NCI-H748 treated with DMSO at 0.1 percent for 48 hours (cell line): ENCODE measurements around the gene SPIRE1.
"Not testable (repeated sequence)": the region's sequence is repeated elsewhere in the genome, so short reads cannot be mapped to it uniquely, and the experiment has no call there.

ENCODE experiments used
- DNase-seq: peaks from one replicate; lab custom pipeline; 2025; lab: John Stamatoyannopoulos, UW

Gene SPIRE1

DNA sequence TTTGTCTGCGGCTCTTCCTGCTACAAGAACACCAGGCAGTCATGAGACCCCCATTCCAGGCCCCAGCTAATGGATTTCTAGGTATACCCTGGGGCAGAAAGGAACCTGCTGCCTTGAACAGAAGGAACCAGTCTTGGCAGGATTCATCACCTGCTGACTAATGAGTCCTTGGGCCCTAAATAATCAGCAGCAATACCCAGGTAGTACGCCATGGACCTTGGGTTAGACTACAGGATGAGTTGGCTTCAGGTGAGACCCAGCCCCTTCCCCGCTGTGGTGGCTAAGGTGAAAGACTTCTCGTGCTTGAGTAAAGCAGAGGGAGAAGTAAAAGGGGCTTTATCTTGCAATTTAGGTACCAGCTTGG, 105.0 kb downstream of the SPIRE1 start:
- no peak for DNase-seq

- DNase-seq, result not testable (repeated sequence)
These were observed 105.7 kb downstream of the SPIRE1 start for GRCh38 chr18:12551943-12552878.

DNA sequence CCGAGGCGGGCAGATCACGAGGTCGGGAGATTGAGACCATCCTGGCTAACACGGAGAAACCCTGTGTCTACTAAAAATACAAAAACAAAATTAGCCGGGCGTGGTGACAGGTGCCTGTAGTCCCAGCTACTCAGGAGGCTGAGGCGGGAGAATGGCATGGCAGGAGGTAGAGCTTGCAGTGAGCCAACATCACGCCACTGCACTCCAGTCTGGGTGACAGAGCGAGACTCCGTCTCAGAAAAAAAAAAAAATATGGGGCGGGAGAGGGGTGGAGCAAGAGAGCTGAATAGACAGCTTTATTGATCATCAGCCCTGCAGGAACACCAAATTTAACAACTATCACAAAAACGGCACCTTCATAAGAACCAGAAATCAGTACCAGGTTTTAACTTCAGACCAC, 106.4 kb downstream of the SPIRE1 start:
- not testable (repeated sequence) for DNase-seq

DNA sequence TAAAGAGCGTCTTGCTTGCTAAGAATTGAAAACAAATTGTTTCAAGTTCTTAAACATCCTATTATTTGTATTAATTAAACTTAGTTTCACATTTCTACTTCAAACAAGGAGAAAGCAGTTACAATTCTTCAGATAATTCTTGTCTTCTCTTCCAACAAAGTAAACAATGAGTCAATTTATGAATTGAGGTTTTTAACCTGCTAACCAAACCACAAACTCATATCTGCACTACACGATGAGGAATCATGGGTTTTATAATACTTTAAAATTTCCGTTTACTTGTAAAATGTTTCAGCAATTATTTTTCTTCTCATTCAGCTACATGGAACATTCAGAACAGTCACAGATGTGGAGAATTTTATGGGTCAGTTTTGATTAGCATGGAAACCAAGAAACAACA, 114.2 kb downstream of the SPIRE1 start:
- no peak for DNase-seq

DNA sequence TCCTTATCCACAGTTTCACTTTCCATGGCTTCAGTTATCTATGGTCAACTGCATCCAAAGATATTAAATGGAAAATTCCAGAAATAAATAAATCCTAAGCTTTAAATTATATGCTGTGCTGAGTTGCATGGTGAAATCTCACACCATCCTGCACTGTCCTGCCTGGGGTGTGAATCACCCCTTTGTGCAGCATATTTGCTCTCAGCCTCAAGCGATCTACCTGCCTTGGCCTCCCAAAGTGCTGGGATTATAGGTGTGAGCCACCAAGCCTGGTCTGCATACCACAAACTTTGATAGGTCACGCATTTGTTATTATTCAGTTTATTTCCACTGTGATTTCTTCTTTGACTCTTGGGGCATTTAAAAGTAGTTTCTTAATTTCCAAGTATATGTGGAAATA, 117.2 kb downstream of the SPIRE1 start:
- no peak for DNase-seq

GRCh38 chr18:12539158-12539557, 118.7 kb downstream of the SPIRE1 start:
- not testable (repeated sequence) for DNase-seq

GRCh38 chr18:12534820-12535219, 123.1 kb downstream of the SPIRE1 start:
- no peak for DNase-seq

DNA sequence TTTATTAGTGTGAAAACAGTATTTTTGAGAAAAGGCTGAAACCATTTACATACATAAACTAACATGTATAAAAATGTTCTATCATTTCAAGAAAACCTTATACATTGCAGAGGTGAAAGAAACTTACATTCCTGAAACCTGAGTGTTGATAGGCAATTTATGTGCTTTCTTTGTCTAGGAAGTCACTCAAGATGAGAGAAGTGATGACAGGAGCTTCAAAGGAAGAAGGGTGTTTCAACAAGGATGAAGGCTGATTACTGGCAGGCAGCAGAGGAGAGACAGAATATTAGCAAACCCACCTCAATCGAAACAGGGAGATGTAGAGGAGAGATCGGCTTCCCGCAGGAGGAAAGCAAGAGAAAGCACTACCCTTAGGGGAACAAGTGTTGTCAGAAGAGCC, 125.2 kb downstream of the SPIRE1 start:
- DNase-seq, result no peak

- DNase-seq, result no peak
These were observed 126.2 kb downstream of the SPIRE1 start for GRCh38 chr18:12531749-12532148.

- DNase-seq, result no peak
These were observed 137.4 kb downstream of the SPIRE1 start for GRCh38 chr18:12520442-12520992.

GRCh38 chr18:12518832-12519531, 138.9 kb downstream of the SPIRE1 start:
- no peak for DNase-seq

DNA sequence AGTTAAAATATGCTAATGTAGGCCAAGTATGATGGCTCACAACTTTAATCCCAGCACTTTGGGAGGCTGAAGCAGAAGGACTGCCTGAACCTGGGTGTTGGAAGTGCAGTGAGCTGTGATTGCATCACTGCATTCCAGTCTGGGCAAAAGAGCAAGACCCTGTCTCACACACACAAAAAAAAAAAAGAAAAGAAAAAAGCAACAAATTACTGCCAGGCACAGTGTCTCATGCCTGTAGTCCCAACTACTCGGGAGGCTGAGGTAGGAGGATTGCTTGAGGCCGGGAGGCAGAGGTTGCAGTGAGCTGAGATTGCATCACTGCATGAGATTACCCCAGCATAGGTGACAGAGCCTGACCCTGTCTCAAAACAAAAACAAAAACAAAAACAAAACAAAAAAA, 139.6 kb downstream of the SPIRE1 start:
- DNase-seq, result no peak

DNA sequence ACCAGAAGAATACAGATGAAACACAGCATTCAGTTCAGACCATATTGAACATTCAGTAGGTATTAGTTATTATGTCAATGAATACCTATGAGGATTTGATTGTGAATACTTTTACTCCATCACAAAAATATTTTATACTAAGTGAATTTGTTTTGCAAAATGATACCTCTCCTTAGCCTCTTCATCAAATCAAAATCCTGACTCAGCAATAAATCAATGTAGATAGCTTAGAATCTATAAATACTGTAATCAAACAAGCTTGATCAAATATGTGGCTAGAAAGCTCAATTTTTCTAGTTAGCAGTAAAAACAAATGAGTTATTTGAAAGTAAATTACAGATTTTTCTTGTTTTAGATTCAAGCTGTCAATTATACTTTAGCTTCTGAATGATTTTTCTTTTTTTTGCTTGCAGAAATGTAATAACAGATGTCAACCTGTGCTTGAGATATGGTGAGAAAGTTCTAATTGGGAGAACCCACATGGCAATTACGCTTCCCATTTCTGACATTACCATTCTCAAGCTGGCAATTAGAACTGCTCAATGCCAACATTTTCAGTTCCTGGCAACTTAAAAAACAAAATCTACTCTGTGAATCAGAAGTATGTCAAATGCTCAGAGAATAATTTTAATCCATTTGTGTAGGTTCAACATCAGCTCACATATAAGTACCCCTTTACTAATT, 140.6 kb downstream of the SPIRE1 start:
- no peak for DNase-seq

GRCh38 chr18:12516049-12516630, 141.8 kb downstream of the SPIRE1 start:
- no peak for DNase-seq

DNA sequence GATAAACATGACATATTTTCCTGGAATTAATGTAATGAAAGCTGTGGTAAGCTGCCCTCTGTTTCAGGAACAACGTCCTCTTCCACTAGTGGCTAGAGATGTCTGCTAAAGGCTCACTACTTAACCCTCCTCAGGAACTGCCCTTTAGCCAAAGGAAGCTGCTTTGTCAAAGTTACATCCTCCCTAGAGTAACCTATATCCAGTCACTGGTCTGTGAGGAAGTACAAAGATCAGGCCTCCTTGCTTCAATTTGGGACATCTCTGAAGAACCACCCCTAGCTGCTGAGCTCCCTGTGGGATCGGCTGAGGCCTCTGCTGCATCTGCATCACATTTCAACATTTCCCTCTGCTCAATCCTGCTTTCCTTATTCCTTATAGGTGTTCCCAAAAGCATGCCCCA, 142.4 kb downstream of the SPIRE1 start:
- DNase-seq, result no peak

DNA sequence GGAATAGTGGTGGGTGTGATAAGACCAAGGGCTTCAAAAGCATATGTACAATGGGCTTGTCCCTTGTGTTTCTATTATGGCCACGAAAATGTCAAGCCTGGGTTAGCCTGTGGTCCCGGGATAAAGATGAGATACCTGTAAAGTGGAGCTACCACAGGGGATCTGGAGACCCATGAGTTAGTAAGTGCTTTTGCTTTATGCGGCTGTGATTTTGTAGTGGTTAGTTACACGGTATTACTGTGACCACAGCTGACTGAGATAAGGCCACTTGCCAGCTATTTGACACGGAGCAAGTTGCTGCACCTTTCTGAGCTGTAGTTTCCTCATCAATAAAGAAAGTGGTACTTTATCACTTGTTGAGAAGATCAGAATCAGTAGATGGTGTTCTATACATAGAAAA, 150.9 kb downstream of the SPIRE1 start:
- DNase-seq, result no peak

GRCh38 chr18:12500986-12501385, 156.9 kb downstream of the SPIRE1 start:
- DNase-seq, result no peak

DNA sequence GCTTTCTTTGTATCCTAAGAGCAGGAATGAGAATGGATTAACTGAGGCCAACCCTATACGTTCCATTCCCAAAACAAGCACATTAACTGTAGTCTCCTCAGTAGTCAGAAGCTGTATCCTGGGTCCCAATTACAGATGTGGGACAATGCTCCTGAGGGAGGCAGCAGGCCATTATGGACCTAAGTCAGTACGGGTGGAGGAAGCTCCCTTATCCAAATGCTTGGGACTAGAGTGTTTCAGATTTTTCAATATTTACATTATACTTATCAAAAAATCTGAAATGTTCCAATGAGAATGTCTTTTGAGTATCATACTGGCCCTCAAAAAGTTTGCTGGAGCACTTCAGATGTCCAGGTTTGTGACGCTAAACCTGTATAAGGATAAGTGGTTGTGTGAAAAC, 160.1 kb downstream of the SPIRE1 start:
- DNase-seq, result no peak

DNA sequence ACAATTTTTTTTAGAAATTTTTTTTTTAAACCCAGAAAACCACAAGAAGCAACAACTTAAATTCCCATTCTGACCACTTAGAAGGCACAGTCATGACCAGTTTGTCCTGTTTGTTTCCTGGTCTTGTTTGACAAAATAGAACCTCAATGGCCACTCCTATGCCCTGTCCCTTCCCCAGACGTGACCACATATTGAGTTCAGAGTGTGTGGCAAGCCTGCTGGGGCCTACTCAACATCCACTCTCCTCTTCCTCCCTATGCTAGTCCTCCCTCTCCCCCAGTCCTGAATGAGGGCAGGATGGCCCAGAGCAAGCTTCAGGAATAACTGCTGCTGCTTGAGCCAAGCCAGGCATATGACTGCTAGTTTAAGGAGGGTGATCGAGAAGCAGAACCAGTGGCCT, 160.6 kb downstream of the SPIRE1 start:
- no peak for DNase-seq

DNA sequence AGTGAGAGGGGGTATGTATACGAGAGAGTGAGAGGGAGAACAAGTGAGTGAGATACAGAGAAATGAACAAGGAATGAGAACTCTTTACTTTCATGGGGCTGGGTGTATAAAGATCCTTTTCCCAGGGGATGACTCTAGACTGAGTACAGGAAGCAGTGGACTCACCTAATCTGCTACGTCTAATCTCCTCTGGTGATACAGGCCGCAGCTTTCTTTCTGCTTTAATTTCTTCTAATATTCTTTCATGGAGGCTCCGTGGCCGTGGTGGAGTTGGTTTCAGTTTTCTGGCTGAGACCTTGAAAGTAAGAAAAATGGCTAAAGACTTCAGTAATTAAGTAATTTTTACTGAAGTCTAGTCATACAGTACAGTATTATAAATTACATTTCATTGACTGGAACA, 165.0 kb downstream of the SPIRE1 start:
- no peak for DNase-seq

DNA sequence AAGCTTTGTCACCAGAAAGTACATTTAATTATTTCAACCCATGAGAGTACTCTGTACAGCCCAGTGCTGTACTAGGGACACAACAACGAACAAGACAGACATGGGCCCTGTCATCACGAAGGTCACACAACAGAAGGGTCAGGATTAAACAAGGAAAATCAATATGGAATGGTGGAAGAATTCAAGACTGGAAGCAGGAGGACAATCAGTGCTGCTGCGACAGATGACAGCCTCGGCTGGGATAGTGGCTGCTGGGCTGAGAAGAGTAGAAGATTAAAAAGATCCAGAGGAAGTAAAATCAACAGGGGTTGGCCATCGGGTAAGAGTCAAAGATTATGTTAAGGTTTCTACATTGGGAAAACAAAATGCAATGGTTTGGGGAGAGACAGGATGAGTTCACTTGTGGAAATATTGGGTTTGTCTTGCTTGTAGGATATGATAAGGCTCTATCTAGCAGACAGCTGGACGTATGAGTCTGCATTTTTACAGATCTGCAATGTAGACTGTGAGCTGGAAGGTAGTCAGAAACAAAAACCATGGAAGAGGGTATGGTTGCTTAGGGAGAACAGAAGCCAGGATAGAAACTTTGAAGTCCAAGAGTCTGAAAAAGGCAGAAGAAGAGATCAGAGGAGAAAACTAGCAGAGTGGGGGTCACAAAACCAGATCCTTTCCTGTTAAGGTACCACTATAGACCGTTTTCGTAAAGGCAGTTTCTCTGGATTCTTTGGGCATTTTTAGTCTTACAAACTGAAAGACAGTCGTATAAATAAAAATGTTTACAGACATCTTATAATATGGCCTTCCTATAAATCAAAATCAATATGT, 166.1 kb downstream of the SPIRE1 start:
- no peak for DNase-seq
